Caco-2 (cell line): Measurements from ENCODE around the gene EHMT1. TPM values are rescaled to one million over a fixed set of nuclear protein-coding genes. Genes with fewer than 3 reads are reported as not detected.

Experiments
- BruUV-seq: library from RNA; stranded (reverse); fragments of 400-500 nt; replicated peaks from 2 replicates; lab custom pipeline; 2021; lab: Mats Ljungman, UMichigan
- CTCF ChIA-PET: fragments of 300-600 bp; sonication (Branson Sonifier 250); formaldehyde crosslinking; loops from one replicate; lab custom pipeline; 2022; ENCODE audit warnings: antibody characterized with exemption; lab: Charles Lee
- POLR2A ChIA-PET: fragments of 300-600 bp; sonication (Branson Sonifier 250); formaldehyde crosslinking; loops from one replicate; lab custom pipeline; 2022; ENCODE audit warnings: antibody characterized with exemption; lab: Charles Lee
- DNase-seq, 2 experiments: peaks; one replicate each; pipeline versions ENCODE4 v3.0.0 to v3.0.0-alpha.2; 2020 to 2022
- H3K27me3 ChIP-seq: replicated peaks from 2 replicates; pipeline ENCODE4 v1.6.0; 2011; ENCODE audit warnings: low read length; ENCODE audit not compliant: control insufficient read depth, insufficient read depth
- H3K36me3 ChIP-seq: 2 replicates; pipeline ENCODE4 v1.5.1; 2011; ENCODE audit warnings: low read length; ENCODE audit not compliant: control insufficient read depth, insufficient read depth
- H3K4me1 ChIP-seq: fragments of 250-450 bp; sonication (Bioruptor Pico); 2 replicates; pipeline ENCODE4 v1.5.1; 2020; ENCODE audit warnings: mild to moderate bottlenecking
- H3K4me3 ChIP-seq: 2 replicates; pipeline ENCODE4 v1.5.1; 2011; ENCODE audit warnings: low read depth, mild to moderate bottlenecking, control low read depth, low read length
- H3K9me3 ChIP-seq: fragments of 250-450 bp; sonication (Bioruptor Pico); 2 replicates; pipeline ENCODE4 v1.5.1; 2020; ENCODE audit warnings: mild to moderate bottlenecking, moderate library complexity
- H3K27ac Mint-ChIP-seq: one replicate; pipeline ENCODE4 v1.8.0; 2022; ENCODE audit warnings: mixed read lengths; ENCODE audit not compliant: unreplicated experiment
- H3K27me3 Mint-ChIP-seq: one replicate; pipeline ENCODE4 v1.8.0; 2022; ENCODE audit warnings: mixed read lengths; ENCODE audit not compliant: insufficient read depth, unreplicated experiment
- H3K36me3 Mint-ChIP-seq: one replicate; pipeline ENCODE4 v1.8.0; 2022; ENCODE audit warnings: mild to moderate bottlenecking, mixed read lengths; ENCODE audit not compliant: insufficient read depth, unreplicated experiment
- H3K4me1 Mint-ChIP-seq: one replicate; pipeline ENCODE4 v1.8.0; 2022; ENCODE audit warnings: low read depth, mixed read lengths; ENCODE audit not compliant: unreplicated experiment
- H3K4me3 Mint-ChIP-seq: one replicate; pipeline ENCODE4 v1.8.0; 2022; ENCODE audit warnings: mild to moderate bottlenecking, moderate library complexity, mixed read lengths; ENCODE audit not compliant: unreplicated experiment
- H3K9me3 Mint-ChIP-seq: one replicate; pipeline ENCODE4 v1.8.0; 2022; ENCODE audit warnings: mixed read lengths; ENCODE audit not compliant: unreplicated experiment
- CTCF ChIP-seq, 2 experiments: fragments of 200-600 bp in 1 of 2; IDR thresholded peaks; 1 replicate in 1 of 2; 2 replicates in 1 of 2; pipeline versions ENCODE4 v1.5.1 to v1.8.0; 2011 to 2022; ENCODE audit warnings: antibody characterized with exemption in 1 of 2, control low read depth in 1 of 2, inconsistent platforms in 1 of 2, low read depth in 1 of 2, low read length in 1 of 2, mild to moderate bottlenecking in 1 of 2, moderate library complexity in 1 of 2; ENCODE audit not compliant: insufficient read depth in 1 of 2, severe bottlenecking in 1 of 2, unreplicated experiment in 1 of 2
- intact Hi-C: fragments of 100-400 bp; cut with micrococcal nuclease; formaldehyde crosslinking; loops from one replicate; pipeline ENCODE4 v1.10.0; 2022; ENCODE audit not compliant: unreplicated experiment
- total RNA-seq: library from RNA; stranded (reverse); gene quantifications from 2 replicates; pipeline ENCODE4 v1.2.3, GENCODE V29; 2022

The EHMT1 gene
- total RNA-seq, 1 experiment from 2014 or later, result 92.9 TPM

DNA sequence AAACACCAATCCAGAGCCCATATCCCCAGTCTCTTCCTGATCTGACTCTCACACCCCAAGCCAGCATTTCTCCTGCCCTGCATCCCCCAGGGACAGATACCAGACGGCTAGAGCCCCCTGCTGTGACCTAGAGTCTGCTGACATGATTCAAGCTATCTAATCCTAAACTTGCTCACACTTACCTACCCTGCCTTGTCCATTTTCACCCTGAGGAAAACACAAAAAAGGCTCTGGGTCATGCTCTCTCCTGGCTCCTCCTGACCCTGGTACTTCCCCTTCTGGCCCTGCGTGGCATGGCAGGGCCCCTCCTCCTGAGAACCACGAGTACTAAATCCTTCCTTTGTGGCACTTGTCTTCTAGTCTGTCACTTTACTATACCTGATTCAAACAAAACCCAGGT lies 16.1 kb upstream of the EHMT1 start:
- Histone ChIP-seq H3K4me1 (peaks cover 13% of the 10 kb centered on the region), H3K4me3 (no peak overlapping the region), H3K9me3 (no peaks in the 10 kb centered on the region), H3K27me3 (no peaks in the 10 kb centered on the region), H3K36me3 (no peaks in the 10 kb centered on the region)
- BruUV-seq, result no TSS peak
- DNase-seq, result no peak
- H3K4me3 Mint-ChIP-seq, result no peak overlapping the region
- H3K9me3 Mint-ChIP-seq, result no peaks in the 10 kb centered on the region
- intact Hi-C loops, result no loop called here
- H3K27me3 Mint-ChIP-seq, result no peaks in the 10 kb centered on the region
- no peak for TF ChIP-seq CTCF (IDR thresholded peaks at IDR 0.05; ENCODE audit: insufficient read depth in 1 of 2, low read depth in 1 of 2, low read length in 1 of 2, severe bottlenecking in 1 of 2, unreplicated experiment in 1 of 2)
- H3K36me3 Mint-ChIP-seq, result peaks cover 6% of the 10 kb centered on the region
- H3K27ac Mint-ChIP-seq, result no peak overlapping the region
- peaks cover 14% of the 10 kb centered on the region for H3K4me1 Mint-ChIP-seq
- ChIA-PET CTCF (no interaction called here), POLR2A (no interaction called here)

DNA sequence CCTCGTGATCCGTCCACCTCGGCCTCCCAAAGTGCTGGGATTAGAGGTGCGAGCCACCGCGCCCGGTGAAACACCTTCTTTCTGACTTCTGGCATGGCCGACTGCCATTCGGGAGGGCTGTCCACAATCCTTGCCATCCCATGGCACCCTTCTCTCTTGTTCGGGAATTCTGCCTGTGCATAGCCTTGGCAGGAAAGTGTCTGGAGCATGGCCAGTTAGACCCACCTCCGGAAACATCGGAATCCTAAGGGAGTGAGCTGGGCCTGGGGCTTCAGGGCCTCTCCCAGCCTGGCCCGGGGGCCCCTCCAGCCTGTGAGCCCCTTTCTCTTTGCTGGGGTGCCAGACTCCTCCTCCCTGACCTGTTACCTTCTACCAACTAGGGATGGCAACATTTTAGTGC lies 14.9 kb upstream of the EHMT1 start:
- H3K36me3 ChIP-seq, result no peaks in the 10 kb centered on the region
- CTCF ChIA-PET, result no interaction called here
- H3K4me3 ChIP-seq, result no peak overlapping the region
- Mint-ChIP-seq H3K4me1 (peaks cover 14% of the 10 kb centered on the region), H3K9me3 (no peaks in the 10 kb centered on the region), H3K4me3 (peak overlapping the region; percentile 65), H3K27ac (no peak overlapping the region), H3K36me3 (peaks cover 6% of the 10 kb centered on the region), H3K27me3 (no peaks in the 10 kb centered on the region)
- H3K9me3 ChIP-seq, result no peaks in the 10 kb centered on the region
- no peak for TF ChIP-seq CTCF (IDR thresholded peaks at IDR 0.05; ENCODE audit: insufficient read depth in 1 of 2, low read depth in 1 of 2, low read length in 1 of 2, severe bottlenecking in 1 of 2, unreplicated experiment in 1 of 2)
- no peak for DNase-seq
- BruUV-seq, result no TSS peak
- H3K4me1 ChIP-seq, result peaks cover 16% of the 10 kb centered on the region
- intact Hi-C loops, result loop anchor here (2.0 kb wide), 1 partner anchor 13 kb away; the partner anchor contains the start of gene ZMYND19
- POLR2A ChIA-PET, result no interaction called here
- no peaks in the 10 kb centered on the region for H3K27me3 ChIP-seq

DNA sequence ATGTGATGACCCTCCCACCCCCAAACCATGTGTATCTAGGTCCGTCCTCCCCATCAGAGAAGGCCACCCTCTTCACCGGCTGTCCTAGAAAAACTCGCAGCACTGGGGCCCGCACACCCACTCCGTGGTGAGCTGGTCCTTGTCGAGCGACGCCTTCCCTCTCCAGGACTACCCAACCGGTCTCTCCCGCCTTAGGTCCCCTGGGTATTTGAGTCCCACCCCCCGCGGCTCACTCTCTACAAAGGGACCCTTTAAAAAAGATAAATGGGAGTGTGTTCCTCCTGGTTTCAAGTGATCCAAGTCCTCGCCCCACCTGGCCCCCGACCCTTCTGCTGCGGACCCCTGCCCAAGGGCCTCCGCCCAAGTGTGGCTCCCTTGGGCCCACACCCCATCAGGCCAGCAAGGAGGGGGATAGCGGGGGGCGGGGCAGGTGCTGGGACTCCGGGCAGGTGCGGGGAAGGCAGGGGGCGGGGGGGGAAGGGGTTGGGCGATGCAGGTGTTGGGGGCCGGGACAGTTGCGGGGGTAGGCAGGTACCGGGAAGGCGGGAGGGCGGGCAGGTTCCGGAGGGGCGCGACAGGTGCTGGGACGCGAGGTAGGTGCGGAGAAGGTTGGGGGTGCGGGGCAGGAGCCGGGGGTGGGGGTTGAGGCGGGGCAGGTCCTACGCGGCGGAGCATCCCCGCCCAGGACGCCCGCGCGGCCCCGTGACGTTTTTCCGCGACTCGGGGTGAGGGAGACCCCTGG lies 14.3 kb upstream of the EHMT1 start:
- Mint-ChIP-seq H3K4me1 (peaks cover 14% of the 10 kb centered on the region), H3K36me3 (peaks cover 6% of the 10 kb centered on the region), H3K4me3 (peak overlapping the region; percentile 65), H3K27me3 (no peaks in the 10 kb centered on the region), H3K9me3 (no peaks in the 10 kb centered on the region), H3K27ac (no peak overlapping the region)
- Histone ChIP-seq H3K36me3 (no peaks in the 10 kb centered on the region), H3K9me3 (no peaks in the 10 kb centered on the region), H3K4me1 (peaks cover 16% of the 10 kb centered on the region), H3K4me3 (peak overlapping the region; percentile 59), H3K27me3 (no peaks in the 10 kb centered on the region)
- BruUV-seq, result no TSS peak
- POLR2A ChIA-PET, result interaction anchor here (0.6 to 1.5 kb wide), 7 partner anchors 14 to 488 kb away, joined by 3 to 25 read pairs (median 6); partner anchors contain the start of genes EHMT1 and ZMYND19
- CTCF ChIA-PET, result interaction anchor here (0.6 to 1.2 kb wide), 4 partner anchors 13 to 615 kb away, joined by 3 to 4 read pairs (median 3); partner anchors contain the start of gene ENTPD8
- intact Hi-C loops, result loop anchor here (2.0 to 5.0 kb wide), 2 partner anchors 14 to 52 kb away; partner anchors contain the start of genes MRPL41, PNPLA7 and ZMYND19
- no peak for TF ChIP-seq CTCF (IDR thresholded peaks at IDR 0.05; ENCODE audit: insufficient read depth in 1 of 2, low read depth in 1 of 2, low read length in 1 of 2, severe bottlenecking in 1 of 2, unreplicated experiment in 1 of 2)
- no peak for DNase-seq
